Sigmoid colon (tissue), 4 donors: ENCODE results near the gene TNFRSF14.

Experiments used
- EP300 ChIP-seq, 4 donors: sonication (generic); formaldehyde crosslinking; IDR thresholded peaks; one replicate each; pipeline ENCODE4 v1.6.1; 2017; ENCODE audit warnings: antibody characterized with exemption in 4 of 4
- POLR2A ChIP-seq, 2 donors: fragments of 450-650 bp; IDR thresholded peaks; one replicate each; pipeline ENCODE4 v1.6.1; 2016; ENCODE audit warnings: antibody characterized with exemption in 2 of 2, mild to moderate bottlenecking in 2 of 2, moderate library complexity in 2 of 2
- POLR2AphosphoS5 ChIP-seq, 4 donors: sonication (generic); formaldehyde crosslinking; IDR thresholded peaks; one replicate each; pipeline ENCODE4 v1.6.1; 2017; ENCODE audit warnings: antibody characterized with exemption in 4 of 4
- TF ChIP-seq, protein P1 (sequence below), 4 experiments: fragments of 450-650 bp in 3 of 4; fragments of 200-600 bp in 1 of 4; IDR thresholded peaks; one replicate each; pipeline ENCODE4 v1.5.1; 2016 to 2019; ENCODE audit warnings: antibody characterized with exemption in 4 of 4, mild to moderate bottlenecking in 3 of 4, moderate library complexity in 2 of 4

GRCh38 chr1:2515763-2516080, 40.4 kb upstream of the TNFRSF14 start:
- TF ChIP-seq, protein P1, sequence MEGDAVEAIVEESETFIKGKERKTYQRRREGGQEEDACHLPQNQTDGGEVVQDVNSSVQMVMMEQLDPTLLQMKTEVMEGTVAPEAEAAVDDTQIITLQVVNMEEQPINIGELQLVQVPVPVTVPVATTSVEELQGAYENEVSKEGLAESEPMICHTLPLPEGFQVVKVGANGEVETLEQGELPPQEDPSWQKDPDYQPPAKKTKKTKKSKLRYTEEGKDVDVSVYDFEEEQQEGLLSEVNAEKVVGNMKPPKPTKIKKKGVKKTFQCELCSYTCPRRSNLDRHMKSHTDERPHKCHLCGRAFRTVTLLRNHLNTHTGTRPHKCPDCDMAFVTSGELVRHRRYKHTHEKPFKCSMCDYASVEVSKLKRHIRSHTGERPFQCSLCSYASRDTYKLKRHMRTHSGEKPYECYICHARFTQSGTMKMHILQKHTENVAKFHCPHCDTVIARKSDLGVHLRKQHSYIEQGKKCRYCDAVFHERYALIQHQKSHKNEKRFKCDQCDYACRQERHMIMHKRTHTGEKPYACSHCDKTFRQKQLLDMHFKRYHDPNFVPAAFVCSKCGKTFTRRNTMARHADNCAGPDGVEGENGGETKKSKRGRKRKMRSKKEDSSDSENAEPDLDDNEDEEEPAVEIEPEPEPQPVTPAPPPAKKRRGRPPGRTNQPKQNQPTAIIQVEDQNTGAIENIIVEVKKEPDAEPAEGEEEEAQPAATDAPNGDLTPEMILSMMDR (IDR thresholded peaks at IDR 0.05) = no peak
- TF ChIP-seq POLR2A (IDR thresholded peaks at IDR 0.05) (no peak), EP300 (IDR thresholded peaks at IDR 0.05) (no peak), POLR2AphosphoS5 (IDR thresholded peaks at IDR 0.05) (no peak)
